Endothelial cell of hepatic sinusoid (primary cell): ENCODE results near the gene PARP4.
"Not testable (repeated sequence)": the region's sequence is repeated elsewhere in the genome, so short reads cannot be mapped to it uniquely, and the experiment has no call there.

Experiments used
- in situ Hi-C: cut with HindIII; loops from 2 replicates; pipeline ENCODE4 v1.10.0; 2017; ENCODE audit warnings: low sequenced_read_pairs

PARP4 gene

DNA sequence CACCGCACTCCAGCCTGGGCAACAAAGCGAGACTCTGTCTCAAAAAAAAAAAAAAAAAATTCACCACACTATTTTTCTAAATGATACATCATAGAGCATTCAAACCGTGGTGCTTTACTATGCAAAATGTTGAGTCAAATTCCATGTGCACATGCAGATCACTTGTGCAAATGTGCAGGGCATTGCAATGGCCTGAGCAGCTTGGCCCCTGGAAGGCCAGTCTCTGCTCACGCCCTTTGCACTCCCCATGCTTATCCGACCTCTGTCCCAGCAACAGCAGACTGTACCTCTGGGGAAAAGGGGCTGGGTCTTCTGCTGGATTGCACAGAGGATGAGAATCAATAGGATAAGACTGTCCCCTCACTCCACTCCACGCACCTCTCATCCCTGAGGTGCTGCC, 58.5 kb downstream of the PARP4 start:
- in situ Hi-C loops, result no loop called here

DNA sequence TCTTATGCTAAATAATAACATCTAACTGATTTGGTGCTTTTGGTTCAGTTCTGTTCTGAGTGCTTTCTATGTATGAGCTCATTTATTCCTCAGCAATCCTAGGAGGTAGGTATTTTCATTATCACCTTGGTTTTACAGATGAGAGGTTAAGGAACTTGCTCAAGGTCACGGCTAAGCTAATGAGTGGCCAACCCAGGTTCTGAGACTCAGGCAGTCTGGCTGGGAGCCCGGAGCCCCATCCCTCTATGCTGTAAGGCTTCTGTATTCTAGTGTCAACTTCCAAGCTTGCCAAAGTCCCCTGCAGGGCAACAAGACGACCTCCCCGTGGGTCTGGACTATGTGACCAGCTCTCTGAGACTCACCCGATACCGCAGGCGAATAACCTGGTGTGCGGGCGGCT, 60.5 kb downstream of the PARP4 start:
- in situ Hi-C loops, result no loop called here

DNA sequence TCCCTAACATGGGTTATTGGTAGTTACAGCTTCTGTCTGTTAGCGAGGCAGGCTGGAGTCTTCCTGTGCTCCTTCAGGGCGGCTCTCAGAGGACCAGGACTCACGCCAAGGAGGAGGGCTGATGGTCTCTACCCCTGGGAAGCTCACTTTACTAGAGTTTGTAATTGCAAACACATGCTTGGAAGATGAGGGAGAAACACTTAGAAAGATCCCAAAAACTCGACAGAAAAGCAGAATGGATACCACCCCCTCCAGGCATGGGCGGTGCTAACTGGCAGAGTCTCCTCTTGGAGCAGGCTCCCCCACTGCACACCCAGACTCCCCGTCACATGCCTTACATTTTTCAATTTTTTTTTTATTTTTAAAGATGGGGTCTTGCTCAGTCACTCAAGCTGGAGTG, 62.0 kb downstream of the PARP4 start:
- in situ Hi-C loops, result no loop called here

DNA sequence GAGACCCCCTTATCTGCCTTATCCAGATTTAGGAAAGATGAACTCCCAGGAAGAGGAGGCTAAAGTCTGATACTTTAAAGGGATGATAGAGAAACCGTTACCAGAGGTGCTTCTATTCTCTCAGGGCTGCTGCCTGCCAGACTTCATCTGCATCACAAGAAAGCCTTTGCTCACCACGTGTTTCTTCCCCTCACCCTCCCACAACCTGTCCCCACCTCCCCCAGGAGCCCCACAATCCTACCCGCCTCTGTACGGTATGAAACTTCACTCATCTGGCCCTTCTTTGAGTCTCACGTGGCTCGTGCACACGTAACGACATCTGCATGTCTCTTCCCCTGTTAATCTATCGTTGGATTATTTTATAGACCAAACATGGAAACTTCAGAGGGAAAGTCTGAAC, 67.7 kb downstream of the PARP4 start:
- in situ Hi-C loops, result not testable (repeated sequence)

DNA sequence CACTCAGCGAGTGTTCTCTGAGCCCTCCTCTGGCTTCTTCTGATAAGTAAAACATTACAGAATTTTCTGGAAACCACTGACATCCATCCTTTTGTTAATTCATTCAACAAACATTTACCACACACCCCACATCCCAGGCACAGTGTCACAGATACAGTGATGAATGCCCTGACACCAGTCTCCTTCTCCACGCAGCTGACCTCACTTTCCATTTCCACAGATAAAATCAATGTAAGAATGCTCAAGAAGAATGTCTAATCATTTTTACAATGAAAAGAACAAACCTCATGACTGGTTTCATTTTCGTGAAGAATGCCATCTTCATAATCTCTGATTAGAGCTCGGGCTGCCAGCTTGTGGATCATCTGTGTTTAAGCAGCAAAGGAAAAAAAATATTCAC, 69.2 kb downstream of the PARP4 start:
- in situ Hi-C loops, result no loop called here

DNA sequence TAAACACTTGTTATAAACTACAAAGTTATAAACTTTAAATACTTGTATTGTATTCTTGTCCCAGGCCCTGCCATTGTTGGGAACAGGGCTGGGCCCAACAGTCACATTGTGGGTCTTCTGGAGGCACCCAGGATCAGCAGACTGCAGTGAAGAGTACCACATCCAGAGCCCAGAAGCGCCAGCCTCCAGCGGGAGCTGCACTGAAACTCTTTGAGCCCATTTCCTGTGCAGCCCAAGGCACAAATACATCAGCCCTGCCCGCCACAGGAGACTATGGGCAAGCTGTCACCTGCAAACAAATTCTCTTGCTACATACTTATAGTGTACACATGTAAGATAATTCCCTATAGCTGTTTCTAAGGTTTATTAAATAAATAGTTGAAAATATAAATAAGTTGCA, 86.5 kb downstream of the PARP4 start:
- in situ Hi-C loops, result not testable (repeated sequence)

DNA sequence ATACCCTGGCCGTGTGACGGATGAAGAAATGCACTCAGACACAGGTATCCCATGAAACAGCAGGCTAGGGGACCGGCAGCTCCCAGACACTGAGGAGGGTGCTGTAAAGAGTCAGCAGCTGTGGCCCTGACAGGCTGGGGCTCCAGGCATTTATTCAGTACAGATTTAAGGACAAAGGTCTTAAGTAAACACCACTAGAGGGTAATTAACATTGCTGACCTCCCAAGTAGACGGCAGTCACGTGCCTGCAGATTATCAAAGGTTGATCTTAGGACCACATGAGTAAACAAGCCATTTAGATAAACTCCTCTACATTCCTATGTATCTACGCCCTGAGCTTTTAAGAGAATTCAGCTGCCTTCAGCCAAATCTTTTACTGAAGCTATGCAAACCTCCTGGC, 92.9 kb downstream of the PARP4 start:
- in situ Hi-C loops, result not testable (repeated sequence)

DNA sequence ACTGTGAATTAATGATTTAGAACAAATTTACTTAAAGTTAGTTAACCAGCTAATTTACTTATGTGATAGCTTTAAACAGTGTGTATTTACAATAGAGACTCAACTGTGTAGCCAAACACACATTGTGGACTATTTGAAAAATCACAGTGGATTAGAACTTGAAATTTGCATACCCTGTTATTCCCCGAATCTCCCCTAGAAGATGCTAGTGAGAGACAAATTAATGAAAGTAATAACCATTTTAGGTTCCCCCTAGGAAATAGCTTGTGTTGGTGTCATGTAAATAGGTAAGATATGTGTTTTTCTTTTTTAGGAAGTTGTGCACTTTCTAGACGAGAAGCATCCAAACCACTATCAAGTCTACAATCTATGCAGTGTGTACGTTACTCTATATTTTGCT, 104.7 kb downstream of the PARP4 start:
- in situ Hi-C loops, result no loop called here

DNA sequence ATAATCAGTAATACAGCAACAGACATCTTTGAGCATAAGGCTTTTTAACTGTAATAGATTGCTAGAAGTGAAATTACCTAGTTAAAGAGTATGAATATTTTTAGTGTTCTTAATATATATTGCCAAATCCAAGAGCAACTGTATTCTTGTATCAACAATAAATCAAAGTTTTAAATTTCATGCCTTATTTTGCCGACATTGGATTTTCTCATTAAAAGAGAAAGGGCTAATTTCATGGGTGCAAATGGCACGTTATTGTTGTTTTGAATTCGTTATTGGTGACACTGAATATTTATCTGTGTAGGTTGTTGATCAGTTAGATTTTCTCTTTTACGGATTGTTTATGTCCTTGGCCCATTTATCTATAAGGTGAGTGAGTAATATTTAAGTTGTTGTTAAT, 106.1 kb downstream of the PARP4 start:
- in situ Hi-C loops, result no loop called here

DNA sequence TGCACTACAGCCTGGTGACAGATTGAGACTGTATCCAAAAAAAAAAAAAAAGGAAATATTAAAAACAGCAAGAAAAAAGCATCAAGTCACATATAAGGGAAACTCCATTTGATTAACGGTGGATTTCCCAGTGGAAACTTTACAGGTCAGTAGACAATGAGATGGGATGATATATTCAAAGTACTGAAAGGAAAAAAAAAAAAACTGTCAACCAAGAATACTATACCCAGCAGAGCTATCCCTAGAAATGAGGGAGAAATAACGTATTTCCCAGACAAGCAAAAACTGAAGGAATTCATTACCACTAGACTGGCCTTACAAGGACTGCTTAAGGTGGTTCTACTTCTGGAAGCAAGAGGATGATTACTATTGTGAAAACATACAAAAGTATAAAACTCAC, 115.8 kb downstream of the PARP4 start:
- in situ Hi-C loops, result no loop called here

DNA sequence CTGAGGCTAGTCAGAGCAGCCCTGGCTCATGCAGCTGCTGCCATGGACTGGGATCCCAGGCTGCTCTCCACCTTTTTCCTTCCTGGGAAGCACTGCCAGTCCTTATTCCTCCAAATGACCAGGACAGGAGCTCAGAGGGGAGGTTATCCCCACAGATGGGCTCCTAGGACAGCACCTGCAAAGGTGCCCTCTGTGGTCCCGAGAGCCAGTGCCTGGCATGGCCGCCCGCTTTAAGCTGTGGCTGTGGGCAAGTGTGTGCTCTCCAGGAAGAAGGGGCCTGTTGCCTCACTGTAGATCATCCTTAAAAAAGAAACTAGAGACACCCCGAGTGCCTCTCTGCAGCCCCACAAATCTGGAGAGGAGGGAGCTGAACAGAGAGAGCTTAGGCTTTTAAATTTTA, 119.6 kb downstream of the PARP4 start:
- in situ Hi-C loops, result no loop called here

DNA sequence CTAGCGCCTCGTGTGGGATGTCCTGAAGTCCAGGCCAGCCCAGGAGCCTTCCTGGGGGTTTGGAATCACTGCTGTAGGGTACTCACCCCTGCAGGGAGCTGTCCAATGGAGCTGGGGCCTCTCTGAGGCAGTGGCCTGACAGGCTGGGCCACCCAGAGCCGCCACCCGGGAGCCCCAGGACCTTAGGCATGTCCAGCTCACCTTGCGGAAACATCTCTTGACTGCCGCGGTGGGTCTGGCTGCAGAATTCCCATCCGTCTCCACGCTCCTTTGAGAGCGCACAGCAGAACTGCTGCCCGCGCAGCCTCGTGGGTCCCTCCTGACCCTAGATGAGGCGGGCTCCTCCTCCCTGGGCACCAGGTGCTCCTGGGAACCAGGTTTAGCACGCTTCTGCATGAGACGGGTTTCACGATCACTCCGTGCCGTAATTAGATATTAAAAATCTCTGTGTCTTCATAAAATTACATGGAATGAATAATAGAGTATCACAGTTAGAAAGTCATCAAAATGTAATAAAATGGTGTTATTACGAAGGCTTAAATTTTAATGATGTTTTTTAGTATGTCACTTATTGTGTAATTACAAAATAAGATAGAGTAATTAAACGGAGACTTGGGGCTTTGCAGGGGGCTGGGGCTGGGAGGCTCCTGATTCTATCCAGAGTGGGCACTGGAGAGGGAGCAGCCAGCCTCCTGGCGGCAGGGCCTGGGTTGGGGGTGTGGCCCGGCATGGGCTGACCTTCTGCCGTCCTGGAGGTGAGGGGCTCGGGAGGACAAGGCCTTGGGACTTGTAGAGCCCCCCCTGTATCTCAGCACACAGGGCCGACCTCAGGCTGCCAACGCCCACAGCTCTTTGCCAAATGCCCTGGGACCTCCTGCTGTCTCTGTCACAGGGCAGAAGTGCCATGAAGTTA, 120.6 kb downstream of the PARP4 start:
- in situ Hi-C loops, result not testable (repeated sequence)

DNA sequence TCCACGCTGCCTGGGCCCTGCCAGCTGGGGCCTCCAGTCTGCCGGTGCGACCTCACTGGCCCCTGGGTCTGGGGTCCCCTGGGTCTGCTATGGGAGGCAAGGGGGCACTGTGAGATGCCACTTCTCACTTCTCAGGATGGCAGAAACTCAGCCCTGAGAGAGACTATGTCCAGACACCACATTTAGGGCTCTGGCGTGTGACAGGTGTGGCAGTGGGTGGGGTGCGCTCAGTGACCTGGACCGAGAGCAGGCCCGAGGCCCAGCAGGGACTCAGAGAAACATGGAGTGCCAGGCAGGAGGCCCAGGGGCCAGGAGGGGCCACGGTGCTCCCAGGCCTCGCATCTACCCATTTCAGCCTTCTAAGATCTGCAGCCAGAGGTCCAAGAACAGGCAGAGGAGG, 121.8 kb downstream of the PARP4 start:
- in situ Hi-C loops, result not testable (repeated sequence)

DNA sequence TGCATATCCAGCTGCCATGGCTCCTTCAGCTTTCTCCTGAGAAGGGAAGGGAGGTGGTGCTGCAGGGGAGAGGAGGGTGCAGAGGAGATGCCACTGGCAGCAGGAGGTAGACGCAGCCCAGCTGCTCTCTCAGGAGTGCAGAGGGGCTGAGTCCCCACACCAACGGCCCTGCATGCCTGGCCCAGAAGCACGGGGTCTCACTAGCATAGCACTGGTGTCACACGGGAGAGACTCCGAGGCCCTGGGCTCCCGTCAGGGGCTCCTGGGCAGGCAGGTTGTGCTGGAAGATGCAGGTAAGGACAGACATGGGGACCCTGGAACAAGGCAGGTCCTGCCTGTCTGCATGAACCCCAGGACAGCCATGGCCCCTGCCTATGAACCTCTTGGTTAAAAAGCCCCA, 123.1 kb downstream of the PARP4 start:
- in situ Hi-C loops, result no loop called here

DNA sequence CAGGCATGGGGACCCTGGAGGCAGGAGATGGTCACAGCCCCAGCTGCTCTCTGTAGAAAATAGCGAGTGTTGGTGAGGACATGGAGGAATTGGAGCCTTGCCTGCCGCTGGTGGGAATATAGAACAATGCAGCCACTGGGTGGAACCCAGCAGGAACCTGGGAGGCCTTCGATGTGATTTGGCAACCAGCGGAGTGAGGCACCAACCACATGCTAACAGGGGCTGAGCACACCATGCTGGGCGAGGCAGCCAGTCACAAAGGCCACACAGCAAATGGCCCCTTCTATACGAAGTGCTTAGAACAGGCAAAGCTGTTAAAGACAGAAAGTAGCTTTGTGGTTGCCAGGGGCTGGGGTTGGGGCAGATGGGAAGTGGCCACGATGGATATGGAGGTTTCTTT, 123.8 kb downstream of the PARP4 start:
- in situ Hi-C loops, result not testable (repeated sequence)

DNA sequence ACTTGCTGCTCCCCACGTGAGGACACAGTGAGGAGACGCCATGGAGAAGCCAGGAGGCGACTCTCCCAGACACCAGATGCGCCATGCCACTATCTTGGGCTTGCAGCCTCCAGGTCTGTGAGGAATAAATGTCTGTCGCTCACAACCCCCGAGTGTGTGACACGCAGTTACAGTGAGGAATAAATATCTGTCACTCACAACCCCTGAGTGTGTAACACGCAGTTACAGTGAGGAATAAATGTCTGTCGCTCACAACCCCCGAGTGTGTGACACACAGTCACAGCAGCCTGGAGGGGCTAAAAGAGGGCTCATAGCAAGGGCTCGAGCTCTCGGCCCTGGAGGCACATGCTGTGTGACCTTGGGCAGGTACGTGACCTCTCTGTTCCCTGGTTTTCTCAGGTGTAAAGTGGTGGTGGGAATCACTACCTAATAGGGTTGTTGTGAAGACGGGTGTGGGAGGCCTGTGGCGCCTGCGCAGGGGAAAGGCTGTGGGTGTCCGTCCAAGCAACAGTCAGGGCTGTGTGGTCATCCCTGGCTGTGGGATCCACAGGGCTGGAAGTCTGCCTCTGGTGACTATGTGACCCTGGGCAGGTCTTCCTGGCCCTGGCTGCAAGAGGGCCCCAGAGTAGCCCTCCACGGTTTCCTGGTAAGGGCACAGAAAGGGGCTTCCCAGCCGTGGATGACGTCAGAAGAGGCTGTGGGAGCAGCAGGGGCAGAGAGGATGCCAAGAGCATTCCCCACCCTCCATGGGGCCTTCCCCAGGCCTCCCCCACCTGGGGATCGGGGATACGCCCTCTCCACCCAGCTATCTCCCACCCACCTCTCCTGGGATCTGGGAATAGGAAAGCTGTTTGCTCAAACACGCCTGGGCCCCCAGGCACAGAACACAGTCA, 125.5 kb downstream of the PARP4 start:
- in situ Hi-C loops, result no loop called here

DNA sequence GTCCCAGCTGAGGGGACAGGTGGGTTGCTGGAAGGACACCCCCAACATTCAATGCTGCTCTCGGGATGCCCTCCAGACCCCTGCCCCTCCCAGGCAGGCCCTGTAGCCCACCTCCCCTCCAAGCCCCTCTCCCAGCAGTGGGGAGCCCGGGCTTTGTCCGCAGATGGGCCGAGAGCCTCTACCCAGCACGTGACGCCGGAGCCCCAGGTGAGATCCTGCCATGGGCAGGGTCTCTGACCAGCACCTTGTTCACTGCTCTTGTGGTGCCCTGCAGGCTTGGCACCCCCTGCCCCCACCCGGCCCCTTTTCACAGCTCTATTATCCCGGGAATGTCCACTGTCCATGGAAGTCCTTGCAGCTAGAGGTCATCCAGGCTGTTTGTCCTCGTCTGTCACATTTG, 126.7 kb downstream of the PARP4 start:
- in situ Hi-C loops, result no loop called here

DNA sequence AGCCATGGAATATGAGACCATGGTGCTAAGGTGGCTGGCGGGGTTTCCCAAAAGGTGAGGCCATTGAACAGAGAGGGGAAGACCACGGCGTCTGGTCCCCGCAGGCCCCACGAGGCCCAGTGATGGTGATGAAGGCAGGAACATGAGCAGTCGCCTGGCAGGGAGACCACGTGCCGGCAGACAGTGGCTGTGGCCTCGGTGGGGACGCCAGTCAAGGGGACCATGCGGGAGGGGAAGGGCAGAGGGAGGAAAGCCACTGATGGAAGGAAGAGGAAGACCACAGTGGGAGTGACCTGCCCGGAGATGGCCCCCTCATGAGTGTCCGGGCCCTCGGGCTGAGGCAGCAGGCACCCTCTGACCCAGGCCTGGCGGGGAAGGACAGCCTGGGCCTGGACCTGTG, 127.6 kb downstream of the PARP4 start:
- in situ Hi-C loops, result not testable (repeated sequence)

DNA sequence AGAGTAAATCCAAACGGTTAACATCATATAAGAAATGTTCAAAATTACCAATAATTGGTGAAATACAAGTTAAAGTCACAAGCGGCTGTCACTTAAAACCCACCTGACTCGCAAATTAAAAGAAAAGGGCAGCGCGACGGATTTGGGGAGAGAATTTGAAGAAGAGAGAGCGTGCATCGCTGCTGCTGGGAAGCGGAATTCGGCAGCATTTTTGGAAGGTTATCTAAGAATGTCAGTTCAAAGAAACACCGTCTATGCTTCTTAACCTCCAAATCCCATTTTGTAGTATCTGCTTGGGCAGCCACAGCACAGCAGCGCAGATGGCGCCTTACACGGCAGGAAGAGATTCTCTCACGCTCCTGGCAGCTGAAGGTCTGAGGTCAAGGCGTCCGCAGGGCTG, 128.5 kb downstream of the PARP4 start:
- in situ Hi-C loops, result not testable (repeated sequence)

DNA sequence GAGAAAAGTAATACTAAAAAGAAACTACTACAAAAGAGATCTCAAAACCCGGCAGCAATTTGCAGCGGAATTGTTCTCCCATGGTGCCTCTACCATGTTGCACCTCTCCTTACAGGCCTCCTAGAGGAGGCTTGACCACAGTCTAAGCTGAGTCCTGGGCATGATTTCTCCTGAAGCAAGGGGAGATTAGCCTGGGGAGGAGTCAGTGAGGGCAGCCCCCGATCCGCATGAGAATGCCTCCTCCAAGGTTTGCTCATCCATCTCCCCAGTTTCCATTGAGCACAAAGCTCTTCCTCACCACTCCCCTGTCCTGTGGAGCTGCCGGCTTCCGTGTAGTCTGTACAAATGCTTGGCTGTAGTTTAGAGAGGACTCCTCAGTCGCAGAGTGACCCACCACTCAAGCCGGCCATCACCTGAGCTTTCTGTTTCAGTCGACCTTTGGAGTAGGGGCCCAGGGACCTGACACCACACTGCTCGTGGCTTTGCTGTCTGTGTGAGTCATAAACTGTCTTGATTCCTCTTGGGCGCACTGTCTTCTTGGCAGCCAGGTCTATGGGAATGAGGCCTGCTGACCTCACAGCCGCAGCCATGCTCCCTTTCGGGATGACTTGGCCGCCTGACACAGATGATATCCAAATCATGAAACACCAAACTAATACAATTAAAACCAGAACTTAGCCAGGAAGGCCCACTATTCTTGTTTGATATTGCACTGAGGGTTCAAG, 130.9 kb downstream of the PARP4 start:
- in situ Hi-C loops, result no loop called here

DNA sequence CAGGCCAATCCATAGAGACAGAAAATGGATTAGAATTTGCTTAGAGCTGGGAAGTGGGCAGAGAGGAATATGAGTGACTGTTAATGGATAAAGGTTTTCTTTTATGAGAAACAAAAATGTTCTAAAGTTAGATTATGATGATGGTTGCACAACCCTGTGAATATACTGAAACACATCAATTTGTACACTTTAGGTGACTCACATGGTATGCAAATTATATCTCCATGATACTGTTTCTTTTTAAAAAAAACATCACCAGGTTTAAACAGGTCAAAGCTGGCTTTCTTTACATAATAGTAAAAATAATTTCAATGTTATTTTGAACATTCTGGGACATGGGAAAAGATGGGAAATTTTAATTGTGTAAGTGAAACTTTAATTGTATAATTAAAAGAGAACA, 131.7 kb downstream of the PARP4 start:
- in situ Hi-C loops, result not testable (repeated sequence)
